DOHH2 (cell line): ENCODE results near the gene TMC8.

Source experiments
- H3F3A ChIP-seq: fragments of 200-600 bp; sonication (generic), shearing (Covaris generic); 2 replicates; pipeline ENCODE4 v1.6.0; 2016; ENCODE audit warnings: antibody characterized with exemption, mild to moderate bottlenecking; ENCODE audit not compliant: control insufficient read depth, insufficient read depth
- H3K27ac ChIP-seq: fragments of 200-600 bp; sonication (generic); 2 replicates; pipeline ENCODE4 v1.5.1; 2014; ENCODE audit warnings: low read depth, mild to moderate bottlenecking, low read length, moderate library complexity
- H3K27me3 ChIP-seq: fragments of 200-600 bp; sonication (generic); 2 replicates; pipeline ENCODE4 v1.6.1; 2014; ENCODE audit warnings: mild to moderate bottlenecking, low read length, mixed read lengths; ENCODE audit not compliant: control insufficient read depth
- H3K36me3 ChIP-seq: fragments of 200-600 bp; sonication (generic); 2 replicates; pipeline ENCODE4 v1.6.1; 2014; ENCODE audit warnings: mild to moderate bottlenecking, low read length, moderate library complexity, mixed read lengths; ENCODE audit not compliant: control insufficient read depth
- H3K4me1 ChIP-seq: fragments of 200-600 bp; sonication (generic); 2 replicates; pipeline ENCODE4 v1.6.1; 2014; ENCODE audit warnings: mild to moderate bottlenecking, low read length, mixed read lengths; ENCODE audit not compliant: control insufficient read depth
- H3K4me2 ChIP-seq: fragments of 200-600 bp; sonication (generic); 2 replicates; pipeline ENCODE4 v1.6.0; 2014; ENCODE audit warnings: mild to moderate bottlenecking, low read length, moderate library complexity
- H3K4me3 ChIP-seq: fragments of 200-600 bp; sonication (generic); 2 replicates; pipeline ENCODE4 v1.5.1; 2014; ENCODE audit warnings: mild to moderate bottlenecking, low read length, mixed read lengths
- H3K79me2 ChIP-seq: fragments of 200-600 bp; sonication (generic); 2 replicates; pipeline ENCODE4 v1.6.1; 2014; ENCODE audit warnings: mild to moderate bottlenecking, low read length, mixed read lengths; ENCODE audit not compliant: control insufficient read depth
- H3K9me2 ChIP-seq: fragments of 200-600 bp; sonication (generic); replicated peaks from 2 replicates; pipeline ENCODE4 v1.6.1; 2014; ENCODE audit warnings: mild to moderate bottlenecking, low read length, mixed read lengths; ENCODE audit not compliant: control insufficient read depth
- H3K9me3 ChIP-seq: fragments of 200-600 bp; sonication (generic); 2 replicates; pipeline ENCODE4 v1.6.1; 2014; ENCODE audit warnings: antibody characterized with exemption, low read length, mixed read lengths; ENCODE audit not compliant: control insufficient read depth, insufficient read depth
- H4K20me1 ChIP-seq: fragments of 200-600 bp; sonication (generic); 2 replicates; pipeline ENCODE4 v1.6.0; 2014; ENCODE audit warnings: low read depth, mild to moderate bottlenecking, antibody characterized with exemption, low read length, moderate library complexity; ENCODE audit not compliant: control insufficient read depth, insufficient read depth
- EZH2phosphoT487 ChIP-seq: fragments of 200-600 bp; sonication (generic); IDR thresholded peaks from 2 replicates; pipeline ENCODE4 v1.6.1; 2017; ENCODE audit warnings: borderline replicate concordance, mild to moderate bottlenecking, antibody characterized with exemption, low read length, moderate library complexity, mixed read lengths
- TF ChIP-seq, protein P1 (sequence below): fragments of 200-600 bp; sonication (generic); IDR thresholded peaks from one replicate; pipeline ENCODE4 v1.5.1; 2014; ENCODE audit warnings: antibody characterized with exemption, mild to moderate bottlenecking, low read depth, low read length; ENCODE audit not compliant: poor library complexity, severe bottlenecking

TMC8 gene

GRCh38 chr17:78101542-78101941 is 29.0 kb upstream of the TMC8 start:
- Histone ChIP-seq H3K9me2 (no peaks in the 10 kb centered on the region), H3K9me3 (no peaks in the 10 kb centered on the region), H3K79me2 (no peaks in the 10 kb centered on the region), H3K27me3 (no peaks in the 10 kb centered on the region), H3K27ac (no peak overlapping the region), H3F3A (peaks cover 9% of the 10 kb centered on the region), H3K4me2 (no peak overlapping the region), H3K36me3 (peaks cover 24% of the 10 kb centered on the region), H3K4me1 (no peaks in the 10 kb centered on the region), H4K20me1 (no peaks in the 10 kb centered on the region), H3K4me3 (no peak overlapping the region)
- TF ChIP-seq, protein P1, sequence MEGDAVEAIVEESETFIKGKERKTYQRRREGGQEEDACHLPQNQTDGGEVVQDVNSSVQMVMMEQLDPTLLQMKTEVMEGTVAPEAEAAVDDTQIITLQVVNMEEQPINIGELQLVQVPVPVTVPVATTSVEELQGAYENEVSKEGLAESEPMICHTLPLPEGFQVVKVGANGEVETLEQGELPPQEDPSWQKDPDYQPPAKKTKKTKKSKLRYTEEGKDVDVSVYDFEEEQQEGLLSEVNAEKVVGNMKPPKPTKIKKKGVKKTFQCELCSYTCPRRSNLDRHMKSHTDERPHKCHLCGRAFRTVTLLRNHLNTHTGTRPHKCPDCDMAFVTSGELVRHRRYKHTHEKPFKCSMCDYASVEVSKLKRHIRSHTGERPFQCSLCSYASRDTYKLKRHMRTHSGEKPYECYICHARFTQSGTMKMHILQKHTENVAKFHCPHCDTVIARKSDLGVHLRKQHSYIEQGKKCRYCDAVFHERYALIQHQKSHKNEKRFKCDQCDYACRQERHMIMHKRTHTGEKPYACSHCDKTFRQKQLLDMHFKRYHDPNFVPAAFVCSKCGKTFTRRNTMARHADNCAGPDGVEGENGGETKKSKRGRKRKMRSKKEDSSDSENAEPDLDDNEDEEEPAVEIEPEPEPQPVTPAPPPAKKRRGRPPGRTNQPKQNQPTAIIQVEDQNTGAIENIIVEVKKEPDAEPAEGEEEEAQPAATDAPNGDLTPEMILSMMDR: no peak
- no peak for TF ChIP-seq EZH2phosphoT487

GRCh38 chr17:78103311-78103710 is 27.3 kb upstream of the TMC8 start:
- TF ChIP-seq EZH2phosphoT487: no peak
- TF ChIP-seq, protein P1: no peak
- H3K79me2 ChIP-seq: no peaks in the 10 kb centered on the region
- no peaks in the 10 kb centered on the region for H3K9me2 ChIP-seq
- no peaks in the 10 kb centered on the region for H3K9me3 ChIP-seq
- peaks cover 26% of the 10 kb centered on the region for H3K36me3 ChIP-seq
- H3K4me2 ChIP-seq: no peak overlapping the region
- no peak overlapping the region for H3K4me3 ChIP-seq
- H3F3A ChIP-seq: peaks cover 22% of the 10 kb centered on the region
- no peak overlapping the region for H3K27ac ChIP-seq
- no peaks in the 10 kb centered on the region for H4K20me1 ChIP-seq
- H3K4me1 ChIP-seq: no peaks in the 10 kb centered on the region
- no peaks in the 10 kb centered on the region for H3K27me3 ChIP-seq

DNA sequence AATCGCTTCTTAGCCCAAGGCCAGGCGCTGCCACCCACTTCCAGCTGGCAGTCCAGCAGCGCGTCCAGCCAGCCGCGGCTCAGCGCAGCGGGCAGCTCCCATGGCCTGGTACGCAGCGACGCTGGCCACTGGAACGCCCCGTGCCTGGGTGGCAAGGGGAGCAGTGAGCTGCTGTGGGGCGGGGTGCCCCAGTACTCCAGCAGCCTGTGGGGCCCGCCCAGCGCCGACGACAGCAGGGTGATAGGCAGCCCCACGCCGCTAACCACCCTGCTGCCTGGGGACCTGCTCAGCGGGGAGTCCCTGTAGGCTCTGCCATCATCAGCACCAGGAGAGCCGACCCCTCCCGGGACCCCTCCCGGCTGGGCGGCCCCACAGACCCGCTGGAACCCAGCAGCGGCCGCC is 26.0 kb upstream of the TMC8 start:
- Histone ChIP-seq H3K4me3 (no peak overlapping the region), H3K27me3 (no peaks in the 10 kb centered on the region), H3K27ac (no peak overlapping the region), H3K79me2 (no peaks in the 10 kb centered on the region), H3K4me2 (no peak overlapping the region), H3F3A (peaks cover 22% of the 10 kb centered on the region), H3K36me3 (peaks cover 30% of the 10 kb centered on the region), H4K20me1 (no peaks in the 10 kb centered on the region), H3K4me1 (no peaks in the 10 kb centered on the region), H3K9me3 (no peaks in the 10 kb centered on the region), H3K9me2 (no peaks in the 10 kb centered on the region)
- no peak for TF ChIP-seq EZH2phosphoT487
- TF ChIP-seq, protein P1: no peak

GRCh38 chr17:78105101-78105500 is 25.5 kb upstream of the TMC8 start:
- Histone ChIP-seq H3K27ac (no peak overlapping the region), H3K9me2 (no peaks in the 10 kb centered on the region), H3K9me3 (no peaks in the 10 kb centered on the region), H3F3A (peaks cover 22% of the 10 kb centered on the region), H3K4me1 (no peaks in the 10 kb centered on the region), H3K4me3 (no peak overlapping the region), H3K36me3 (peaks cover 31% of the 10 kb centered on the region), H3K4me2 (no peak overlapping the region), H3K27me3 (no peaks in the 10 kb centered on the region), H3K79me2 (no peaks in the 10 kb centered on the region), H4K20me1 (no peaks in the 10 kb centered on the region)
- no peak for TF ChIP-seq EZH2phosphoT487
